Putamen (tissue), 1 donor: Measurements from ENCODE around the gene ESR1.
"Not testable (repeated sequence)": the region's sequence is repeated elsewhere in the genome, so short reads cannot be mapped to it uniquely, and the experiment has no call there.

Experiments used
- DNase-seq: peaks from one replicate; pipeline ENCODE4 v3.0.0-alpha.2; 2016; ENCODE audit warnings: low spot score

The ESR1 gene

GRCh38 chr6:152055517-152055916 lies 248.0 kb downstream of the ESR1 start:
- DNase-seq = no peak

GRCh38 chr6:152057832-152058498 lies 250.5 kb downstream of the ESR1 start:
- DNase-seq = no peak

- no peak for DNase-seq
These were observed 252.4 kb downstream of the ESR1 start for GRCh38 chr6:152059909-152060308.

DNA sequence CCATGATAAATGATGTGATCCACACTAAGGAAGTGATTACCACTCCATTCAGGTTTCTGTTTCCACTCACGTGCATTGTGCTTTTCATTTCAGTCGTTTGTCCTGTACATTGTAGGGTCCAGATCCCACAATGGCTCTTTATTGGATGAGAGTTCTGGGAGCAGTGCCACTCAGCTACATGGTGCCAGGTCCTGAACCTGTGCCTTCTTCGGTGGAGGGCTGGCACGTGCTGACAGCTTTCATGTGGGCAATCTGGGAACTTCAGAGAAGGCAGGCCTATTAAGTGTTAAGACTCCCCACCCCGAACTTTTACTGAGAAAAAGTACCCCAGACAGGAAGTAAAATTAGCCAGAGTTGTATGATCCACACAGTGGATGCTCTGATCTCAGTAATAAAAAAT lies 255.0 kb downstream of the ESR1 start:
- no peak for DNase-seq

DNA sequence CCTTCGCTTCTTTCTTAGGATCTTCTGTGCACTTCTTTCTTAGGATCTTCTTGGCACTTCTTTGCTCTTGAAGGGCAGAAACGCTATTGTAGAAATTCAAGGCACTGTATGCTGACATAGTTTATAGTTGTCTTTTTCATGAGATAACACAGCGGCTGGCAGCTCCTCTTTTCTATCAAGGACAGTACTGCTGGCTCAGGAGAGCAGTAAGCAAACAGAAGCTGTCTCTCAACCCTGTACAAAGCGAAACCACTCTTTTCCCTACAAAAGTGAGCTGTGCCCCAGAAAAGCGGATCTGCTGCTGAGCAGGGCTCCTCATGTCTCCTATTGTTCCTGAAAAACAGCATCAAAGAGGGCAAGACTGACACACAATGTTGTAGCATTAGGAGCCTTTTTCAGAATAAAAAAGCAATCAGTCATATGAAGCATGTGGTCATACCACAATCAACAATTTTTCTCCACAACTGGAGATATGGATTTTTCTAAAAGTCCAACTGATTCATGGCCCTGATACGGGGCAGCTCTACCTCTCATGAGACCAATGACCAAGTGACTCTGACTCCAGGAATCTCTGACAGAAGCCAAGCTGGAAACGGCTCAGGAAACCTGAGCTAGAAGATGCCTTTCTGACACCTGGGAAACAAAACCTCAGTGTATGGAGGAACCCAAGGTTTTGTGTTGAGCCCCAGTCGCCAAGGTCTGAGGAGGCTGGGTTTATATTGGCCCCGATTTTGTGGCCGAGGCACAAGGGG lies 255.9 kb downstream of the ESR1 start:
- DNase-seq = no peak

DNA sequence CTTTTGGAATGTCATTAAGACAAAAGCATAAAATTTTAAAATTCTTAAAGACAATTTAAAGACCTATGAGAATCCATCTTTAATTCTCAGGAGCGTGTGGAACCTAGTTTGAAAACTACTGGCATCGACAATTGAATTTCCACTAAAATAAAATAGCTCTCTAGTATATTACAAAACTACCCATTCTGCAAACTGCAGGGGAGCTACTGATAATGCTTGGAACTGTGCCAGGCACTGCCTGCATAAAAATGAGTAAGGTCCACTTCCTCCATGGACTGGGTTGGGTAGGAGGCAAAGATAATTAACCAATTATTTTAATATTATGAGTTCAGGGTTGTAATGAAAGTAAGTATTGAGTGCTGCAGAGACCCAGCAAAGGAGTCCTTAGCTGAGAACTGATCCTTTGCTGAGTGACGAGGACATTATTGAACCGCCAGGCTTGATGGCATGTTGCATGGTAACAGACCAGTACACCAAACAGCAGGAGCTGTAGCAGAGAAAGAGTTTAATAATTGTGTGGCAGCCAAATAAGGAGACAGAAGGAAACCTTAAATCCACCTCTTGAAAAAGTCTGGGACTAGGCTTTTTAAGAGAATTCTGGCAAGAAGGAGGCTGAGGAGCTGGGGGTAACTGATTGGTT lies 261.3 kb downstream of the ESR1 start:
- no peak for DNase-seq

DNA sequence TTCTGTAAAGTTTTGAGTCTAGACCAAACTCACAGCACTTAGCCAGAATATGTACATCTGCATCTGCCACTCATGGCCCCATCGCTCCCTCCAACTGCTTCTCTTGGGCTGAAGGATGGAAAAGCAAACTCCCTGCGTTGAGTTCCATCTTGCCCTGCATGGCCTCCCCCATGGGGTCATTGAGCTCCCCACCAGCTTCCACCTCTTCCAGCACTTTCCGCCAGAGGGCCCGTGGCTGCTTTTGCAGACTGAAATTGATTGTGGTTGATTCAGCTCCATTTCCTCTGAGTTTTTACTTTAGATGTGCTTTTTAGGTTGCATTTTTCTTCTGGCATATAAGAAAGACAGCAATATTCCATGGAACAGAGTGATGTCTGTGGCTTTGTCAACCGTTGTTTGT lies 263.1 kb downstream of the ESR1 start:
- no peak for DNase-seq

DNA sequence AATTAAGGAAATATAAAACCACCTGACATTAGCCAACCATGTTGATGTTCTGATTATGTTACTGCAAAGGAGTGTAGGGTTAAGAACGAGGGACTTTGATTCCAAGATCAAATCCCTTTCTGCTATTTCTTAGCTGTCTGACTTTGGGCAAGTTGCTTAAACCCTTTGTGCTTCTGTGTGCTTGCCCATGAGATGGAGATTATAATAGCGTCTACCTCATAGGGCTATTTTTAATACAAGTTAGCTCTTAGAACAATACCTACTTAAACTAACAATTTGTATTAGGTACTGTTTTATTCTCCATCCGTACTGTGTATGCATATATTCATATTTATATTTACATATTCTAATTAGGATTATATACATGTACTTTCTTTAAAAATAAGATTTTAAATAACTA lies 263.8 kb downstream of the ESR1 start:
- no peak for DNase-seq

- DNase-seq = no peak
These were observed 264.4 kb downstream of the ESR1 start for GRCh38 chr6:152071843-152072242.

DNA sequence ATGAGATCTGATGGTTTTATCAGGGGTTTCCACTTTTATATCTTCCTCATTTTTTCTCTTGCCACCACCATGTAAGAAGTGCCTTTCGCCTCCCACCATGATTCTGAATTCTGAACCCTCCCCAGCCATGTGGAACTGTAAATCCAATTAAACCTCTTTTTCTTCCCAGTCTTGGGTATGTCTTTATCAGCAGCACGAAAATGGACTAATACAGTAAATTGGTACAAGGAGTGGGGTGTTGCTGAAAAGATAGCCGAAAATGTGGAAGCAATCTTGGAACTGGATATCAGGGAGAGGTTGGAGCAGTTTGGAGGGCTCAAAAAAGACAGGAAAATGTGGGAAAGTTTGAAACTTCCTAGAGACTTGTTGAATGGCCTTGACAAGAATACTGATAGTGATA lies 268.8 kb downstream of the ESR1 start:
- DNase-seq = not testable (repeated sequence)

DNA sequence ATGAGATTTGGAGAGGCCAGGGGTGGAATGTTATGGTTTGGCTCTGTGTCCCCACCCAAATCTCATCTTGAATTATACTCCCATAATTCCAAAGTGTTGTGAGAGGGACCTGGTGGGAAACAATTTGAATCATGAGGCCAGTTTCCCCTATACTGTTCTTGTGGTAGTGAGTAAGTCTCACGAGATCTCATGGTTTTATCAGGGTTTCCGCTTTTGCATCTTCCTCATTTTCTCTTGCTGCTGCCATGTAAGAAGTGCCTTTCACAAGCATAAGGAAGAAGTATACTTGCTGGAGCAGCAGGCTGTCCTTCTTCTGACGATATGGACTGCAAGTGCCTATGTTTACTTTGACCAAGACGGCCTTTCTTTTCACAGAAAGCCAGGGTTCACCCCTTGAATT lies 270.5 kb downstream of the ESR1 start:
- no peak for DNase-seq

DNA sequence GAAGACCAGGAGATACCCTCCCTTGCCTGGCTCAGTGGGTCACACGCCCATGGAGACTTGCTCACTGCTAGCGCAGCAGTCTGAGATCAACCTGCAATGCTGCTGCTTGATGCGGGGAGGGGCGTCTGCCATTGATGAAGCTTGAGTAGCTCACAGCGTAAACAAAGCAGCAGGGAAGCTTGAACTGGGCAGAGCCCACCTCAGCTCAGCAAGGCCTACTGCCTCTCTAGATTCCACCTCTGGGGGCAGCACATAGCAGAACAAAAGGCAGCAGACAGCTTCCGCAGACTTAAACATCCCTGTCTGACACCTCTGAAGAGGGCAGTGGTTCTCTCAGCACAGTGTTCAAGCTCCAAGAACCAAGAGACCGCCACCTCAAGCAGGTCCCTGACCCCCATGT lies 271.3 kb downstream of the ESR1 start:
- DNase-seq = no peak

GRCh38 chr6:152085451-152085921 lies 278.0 kb downstream of the ESR1 start:
- no peak for DNase-seq

GRCh38 chr6:152086223-152086873 lies 278.9 kb downstream of the ESR1 start:
- no peak for DNase-seq

- DNase-seq = no peak
These were observed 279.6 kb downstream of the ESR1 start for GRCh38 chr6:152087096-152087495.

GRCh38 chr6:152087701-152088100 lies 280.2 kb downstream of the ESR1 start:
- DNase-seq = no peak

DNA sequence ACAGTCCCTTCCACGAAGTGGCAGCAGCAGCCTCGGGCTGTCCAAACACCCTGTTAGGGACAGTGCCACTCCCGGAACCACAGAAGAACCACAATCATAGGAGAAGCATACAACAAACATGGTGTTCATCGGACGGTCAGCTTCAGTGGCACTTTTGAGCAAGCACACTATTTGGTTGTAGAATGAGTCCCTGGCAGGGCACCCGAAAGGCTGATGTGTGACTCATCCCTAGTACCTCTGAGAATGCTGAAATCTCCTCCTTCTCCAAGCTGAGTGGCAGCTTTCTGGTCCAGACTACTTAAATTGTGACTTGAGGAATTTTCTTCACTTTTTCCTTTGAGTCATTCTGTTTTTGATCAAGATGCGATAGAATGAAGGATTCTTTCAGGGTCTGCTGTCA lies 282.5 kb downstream of the ESR1 start:
- no peak for DNase-seq

DNA sequence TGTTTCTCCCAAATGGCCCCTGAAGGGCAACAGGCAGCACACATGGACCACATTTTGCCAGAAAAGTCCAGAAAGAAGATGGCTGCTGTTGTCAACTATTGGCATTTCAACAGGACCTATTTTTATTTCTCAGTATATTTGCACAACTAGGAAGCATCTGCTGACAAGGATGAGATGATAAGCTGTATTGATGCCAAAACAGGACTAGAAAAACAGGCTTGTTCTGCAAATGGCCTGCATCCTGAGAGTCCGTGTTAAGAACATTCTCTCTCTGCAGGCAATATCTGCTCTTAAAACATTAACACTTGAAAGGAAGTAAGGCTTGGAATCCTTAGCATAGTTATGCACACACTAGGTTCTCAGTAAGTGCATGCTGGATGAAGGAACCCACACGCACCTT lies 283.7 kb downstream of the ESR1 start:
- no peak for DNase-seq

DNA sequence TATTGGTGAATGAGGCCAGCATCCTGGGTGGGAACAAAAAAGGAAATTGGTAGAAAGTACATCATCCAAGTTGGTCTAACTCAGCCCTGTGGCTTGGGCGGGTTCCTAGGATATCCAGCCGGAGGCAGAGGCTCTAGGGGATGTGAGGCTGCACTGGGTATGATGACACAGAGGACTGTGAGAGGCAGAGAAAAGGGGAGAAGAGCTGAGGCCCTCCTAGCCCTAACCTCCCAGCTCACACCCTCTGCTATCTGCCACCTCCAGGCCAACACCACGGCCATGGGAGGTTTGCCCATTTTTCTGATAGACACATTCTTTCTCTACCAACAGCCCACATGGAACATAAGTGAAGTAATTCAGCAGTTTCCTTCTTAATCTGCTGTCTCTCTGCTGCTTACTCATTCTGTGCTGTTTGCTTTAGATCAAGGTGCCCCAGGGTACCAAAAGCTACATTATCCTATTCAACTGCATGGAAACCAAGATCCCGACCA lies 284.4 kb downstream of the ESR1 start:
- no peak for DNase-seq

- no peak for DNase-seq
These were observed 286.2 kb downstream of the ESR1 start for GRCh38 chr6:152093711-152094110.

- DNase-seq = no peak
These were observed 286.8 kb downstream of the ESR1 start for GRCh38 chr6:152094276-152094675.

DNA sequence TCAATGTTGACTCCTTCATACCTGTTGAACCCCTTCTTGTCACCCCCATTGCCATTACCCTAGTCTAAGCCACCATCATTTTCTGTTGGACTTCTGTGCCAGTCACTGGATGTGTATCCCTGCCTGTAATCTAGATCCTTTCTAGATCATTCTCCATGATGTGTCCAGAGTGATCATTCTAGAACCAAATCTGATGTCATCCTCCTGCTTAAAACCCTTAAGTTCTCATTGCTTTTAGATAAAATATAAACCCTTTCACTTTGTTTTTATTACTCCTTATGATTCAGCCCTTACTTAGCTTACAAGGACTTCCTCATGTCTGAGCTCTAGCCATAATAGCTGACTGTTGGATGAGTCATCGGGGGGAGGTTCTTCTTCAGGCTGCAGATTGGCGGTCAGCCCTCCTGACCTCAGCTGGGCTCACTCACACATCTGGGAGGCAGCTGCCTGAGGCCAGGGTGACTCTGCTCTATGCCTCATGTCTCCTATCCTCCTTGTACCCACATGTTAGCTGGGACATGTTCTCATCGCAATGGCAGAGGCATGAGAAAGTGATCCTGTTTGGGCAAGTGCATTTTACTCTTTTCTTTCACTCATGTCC lies 287.6 kb downstream of the ESR1 start:
- DNase-seq = no peak
